ENCODE data around the gene GTF3C6.

GTF3C6 gene

GRCh38 chr6:110958329-110959192 is at the start of gene GTF3C6:
Gene GTF3C6 (plus strand): TSS chr6:110958706. CDS start chr6:110958770, 64 bp downstream.
- peak; percentile 93 for DNase-seq
- Mint-ChIP-seq H3K9me3 (no peaks in the 10 kb centered on the region), H3K4me1 (ENCODE audit: low read depth) (peaks cover 16% of the 10 kb centered on the region), H3K4me3 (peak within 1 kb of the TSS; percentile 96), H3K27me3 (no peaks in the 10 kb centered on the region), H3K36me3 (ENCODE audit: low read depth) (peaks cover 45% of the 10 kb centered on the region), H3K27ac (peak within 1 kb of the TSS; percentile 99)

- H3K9me3 Mint-ChIP-seq: no peaks in the 10 kb centered on the region
- H3K27ac Mint-ChIP-seq: no peak overlapping the region
- peaks cover 6% of the 10 kb centered on the region for H3K4me1 Mint-ChIP-seq (ENCODE audit: low read depth)
- H3K36me3 Mint-ChIP-seq (ENCODE audit: low read depth): no peaks in the 10 kb centered on the region
- H3K4me3 Mint-ChIP-seq: no peak overlapping the region
- no peak for DNase-seq
- no peaks in the 10 kb centered on the region for H3K27me3 Mint-ChIP-seq
These were observed 27.7 kb upstream of the GTF3C6 start for GRCh38 chr6:110930781-110931180.

GRCh38 chr6:110933912-110934311 is 24.6 kb upstream of the GTF3C6 start:
- no peaks in the 10 kb centered on the region for H3K36me3 Mint-ChIP-seq (ENCODE audit: low read depth)
- no peak overlapping the region for H3K27ac Mint-ChIP-seq
- H3K27me3 Mint-ChIP-seq: no peaks in the 10 kb centered on the region
- DNase-seq: no peak
- H3K4me3 Mint-ChIP-seq: no peak overlapping the region
- no peaks in the 10 kb centered on the region for H3K9me3 Mint-ChIP-seq
- H3K4me1 Mint-ChIP-seq (ENCODE audit: low read depth): peaks cover 6% of the 10 kb centered on the region

- Mint-ChIP-seq H3K4me3 (no peak overlapping the region), H3K9me3 (no peaks in the 10 kb centered on the region), H3K36me3 (ENCODE audit: low read depth) (no peaks in the 10 kb centered on the region), H3K27me3 (no peaks in the 10 kb centered on the region), H3K4me1 (ENCODE audit: low read depth) (peaks cover 10% of the 10 kb centered on the region), H3K27ac (no peak overlapping the region)
- DNase-seq: no peak
These were observed 24.1 kb upstream of the GTF3C6 start for GRCh38 chr6:110934381-110934898.

- H3K36me3 Mint-ChIP-seq (ENCODE audit: low read depth): no peaks in the 10 kb centered on the region
These were observed 23.3 kb upstream of the GTF3C6 start for GRCh38 chr6:110935171-110935570.

GRCh38 chr6:110938171-110938570 is 20.3 kb upstream of the GTF3C6 start:
- Mint-ChIP-seq H3K27me3 (no peaks in the 10 kb centered on the region), H3K9me3 (no peaks in the 10 kb centered on the region), H3K4me1 (ENCODE audit: low read depth) (peaks cover 4% of the 10 kb centered on the region), H3K36me3 (ENCODE audit: low read depth) (no peaks in the 10 kb centered on the region), H3K4me3 (no peak overlapping the region), H3K27ac (no peak overlapping the region)
- no peak for DNase-seq

More at GRCh38 chr6:110935171-110935570, 23.3 kb upstream of the GTF3C6 start:
- no peak for DNase-seq
- Mint-ChIP-seq H3K27ac (no peak overlapping the region), H3K4me3 (no peak overlapping the region), H3K4me1 (ENCODE audit: low read depth) (peaks cover 7% of the 10 kb centered on the region), H3K27me3 (no peaks in the 10 kb centered on the region), H3K9me3 (no peaks in the 10 kb centered on the region)

GRCh38 chr6:110939429-110940200 is 18.9 kb upstream of the GTF3C6 start:
- no peaks in the 10 kb centered on the region for H3K9me3 Mint-ChIP-seq
- no peak overlapping the region for H3K4me3 Mint-ChIP-seq
- DNase-seq: no peak
- no peak overlapping the region for H3K27ac Mint-ChIP-seq
- peaks cover 9% of the 10 kb centered on the region for H3K4me1 Mint-ChIP-seq (ENCODE audit: low read depth)
- H3K36me3 Mint-ChIP-seq (ENCODE audit: low read depth): no peaks in the 10 kb centered on the region
- H3K27me3 Mint-ChIP-seq: no peaks in the 10 kb centered on the region

GRCh38 chr6:110944681-110945151 is 13.8 kb upstream of the GTF3C6 start:
- DNase-seq: peak; percentile 59
- H3K4me1 Mint-ChIP-seq (ENCODE audit: low read depth): peaks cover 12% of the 10 kb centered on the region
- H3K36me3 Mint-ChIP-seq (ENCODE audit: low read depth): no peaks in the 10 kb centered on the region
- H3K27ac Mint-ChIP-seq: peak overlapping the region; percentile 90
- H3K4me3 Mint-ChIP-seq: peak overlapping the region; percentile 23
- H3K9me3 Mint-ChIP-seq: no peaks in the 10 kb centered on the region
- H3K27me3 Mint-ChIP-seq: no peaks in the 10 kb centered on the region

- no peaks in the 10 kb centered on the region for H3K9me3 Mint-ChIP-seq
- DNase-seq: no peak
- H3K4me3 Mint-ChIP-seq: no peak overlapping the region
- H3K27ac Mint-ChIP-seq: no peak overlapping the region
- no peaks in the 10 kb centered on the region for H3K27me3 Mint-ChIP-seq
- peaks cover 12% of the 10 kb centered on the region for H3K4me1 Mint-ChIP-seq (ENCODE audit: low read depth)
- H3K36me3 Mint-ChIP-seq (ENCODE audit: low read depth): no peaks in the 10 kb centered on the region
These were observed 12.0 kb upstream of the GTF3C6 start for GRCh38 chr6:110946498-110946897.

GRCh38 chr6:110949679-110950285 is 8.7 kb upstream of the GTF3C6 start:
- Mint-ChIP-seq H3K36me3 (ENCODE audit: low read depth) (no peaks in the 10 kb centered on the region), H3K27ac (no peak overlapping the region), H3K27me3 (no peaks in the 10 kb centered on the region), H3K4me1 (ENCODE audit: low read depth) (peaks cover 7% of the 10 kb centered on the region), H3K4me3 (no peak overlapping the region), H3K9me3 (no peaks in the 10 kb centered on the region)
- no peak for DNase-seq

GRCh38 chr6:110950440-110950839 is 8.1 kb upstream of the GTF3C6 start:
- peaks cover 2% of the 10 kb centered on the region for H3K4me1 Mint-ChIP-seq (ENCODE audit: low read depth)
- no peak for DNase-seq
- no peaks in the 10 kb centered on the region for H3K27me3 Mint-ChIP-seq
- no peak overlapping the region for H3K4me3 Mint-ChIP-seq
- no peak overlapping the region for H3K27ac Mint-ChIP-seq
- H3K9me3 Mint-ChIP-seq: no peaks in the 10 kb centered on the region
- H3K36me3 Mint-ChIP-seq (ENCODE audit: low read depth): no peaks in the 10 kb centered on the region

- Mint-ChIP-seq H3K9me3 (no peaks in the 10 kb centered on the region), H3K27ac (no peak overlapping the region), H3K36me3 (ENCODE audit: low read depth) (no peaks in the 10 kb centered on the region), H3K27me3 (no peaks in the 10 kb centered on the region), H3K4me3 (no peak overlapping the region), H3K4me1 (ENCODE audit: low read depth) (peaks cover 2% of the 10 kb centered on the region)
- no peak for DNase-seq
These were observed 7.5 kb upstream of the GTF3C6 start for GRCh38 chr6:110951008-110951407.

- DNase-seq: no peak
- Mint-ChIP-seq H3K9me3 (no peaks in the 10 kb centered on the region), H3K27me3 (no peaks in the 10 kb centered on the region), H3K4me3 (no peak overlapping the region), H3K4me1 (ENCODE audit: low read depth) (peaks cover 2% of the 10 kb centered on the region), H3K36me3 (ENCODE audit: low read depth) (no peaks in the 10 kb centered on the region), H3K27ac (no peak overlapping the region)
These were observed 6.3 kb upstream of the GTF3C6 start for GRCh38 chr6:110951986-110952794.
